ENCODE results near the gene SCUBE3. TPM values are rescaled to one million over a fixed set of nuclear protein-coding genes. Genes with fewer than 3 reads are reported as not detected.
A peak's percentile ranks its signal among the peaks of the same experiment; 100 is the strongest.

Gene SCUBE3
- total RNA-seq, 2 donors from 2014 or later: 75.6 to 101 TPM

- DNase-seq (ENCODE audit: low spot score) (no peak), ATAC-seq (ENCODE audit: insufficient number of reproducible peaks, low FRiP score, low read depth) (no peak)
- TF ChIP-seq CTCF (IDR thresholded peaks at IDR 0.05): no peak
- no peaks in the 10 kb centered on the region for H3K9me3 ChIP-seq
- no peak overlapping the region for H3K27ac ChIP-seq
- H3K4me3 ChIP-seq: no peak overlapping the region
- H3K4me1 ChIP-seq (ENCODE audit: control insufficient read depth in 1 of 2, low read depth in 2 of 2): peaks cover 9 to 21% of the 10 kb centered on the region in 2 donors
- H3K36me3 ChIP-seq: no peaks in the 10 kb centered on the region
- no peaks in the 10 kb centered on the region for H3K27me3 ChIP-seq (replicated peaks; ENCODE audit: insufficient read depth)
Measured at GRCh38 chr6:35272005-35272404, 58.2 kb downstream of the SCUBE3 start.

- TF ChIP-seq CTCF (IDR thresholded peaks at IDR 0.05): no peak
- Histone ChIP-seq H3K9me3 (no peaks in the 10 kb centered on the region), H3K27me3 (replicated peaks; ENCODE audit: insufficient read depth) (no peaks in the 10 kb centered on the region), H3K36me3 (no peaks in the 10 kb centered on the region), H3K4me1 (ENCODE audit: control insufficient read depth in 1 of 2, low read depth in 2 of 2) (peaks cover 9 to 21% of the 10 kb centered on the region in 2 donors), H3K4me3 (no peak overlapping the region), H3K27ac (peak overlapping the region; percentile 24 to 68)
- DNase-seq (ENCODE audit: low spot score) (no peak), ATAC-seq (ENCODE audit: insufficient number of reproducible peaks, low FRiP score, low read depth) (no peak)
Measured at GRCh38 chr6:35273822-35274559, 60.2 kb downstream of the SCUBE3 start.

- ATAC-seq (ENCODE audit: insufficient number of reproducible peaks, low FRiP score, low read depth) (peak; percentile 57), DNase-seq (ENCODE audit: low spot score) (no peak)
- Histone ChIP-seq H3K9me3 (no peaks in the 10 kb centered on the region), H3K27me3 (replicated peaks; ENCODE audit: insufficient read depth) (no peaks in the 10 kb centered on the region), H3K36me3 (no peaks in the 10 kb centered on the region), H3K4me1 (ENCODE audit: control insufficient read depth in 1 of 2, low read depth in 2 of 2) (peaks cover 9 to 21% of the 10 kb centered on the region in 2 donors), H3K27ac (peak overlapping the region; percentile 24 to 68), H3K4me3 (peak overlapping the region; percentile 51)
- no peak for TF ChIP-seq CTCF (IDR thresholded peaks at IDR 0.05)
Measured at GRCh38 chr6:35275744-35276260, 62.0 kb downstream of the SCUBE3 start.

GRCh38 chr6:35278708-35279107, 65.0 kb downstream of the SCUBE3 start:
- DNase-seq (ENCODE audit: low spot score): no peak
- Histone ChIP-seq H3K9me3 (no peaks in the 10 kb centered on the region), H3K27me3 (replicated peaks; ENCODE audit: insufficient read depth) (no peaks in the 10 kb centered on the region), H3K4me3 (no peak overlapping the region), H3K4me1 (ENCODE audit: control insufficient read depth in 1 of 2, low read depth in 2 of 2) (peaks cover 9 to 21% of the 10 kb centered on the region in 2 donors), H3K27ac (no peak overlapping the region), H3K36me3 (no peaks in the 10 kb centered on the region)
- ATAC-seq (ENCODE audit: insufficient number of reproducible peaks, low FRiP score, low read depth): no peak
- no peak for TF ChIP-seq CTCF (IDR thresholded peaks at IDR 0.05)

GRCh38 chr6:35280903-35281302, 67.1 kb downstream of the SCUBE3 start:
- H3K27me3 ChIP-seq (replicated peaks; ENCODE audit: insufficient read depth): no peaks in the 10 kb centered on the region
- H3K27ac ChIP-seq: no peak overlapping the region
- H3K9me3 ChIP-seq: no peaks in the 10 kb centered on the region
- peaks cover 0 to 2% of the 10 kb centered on the region in 2 donors for H3K4me1 ChIP-seq (ENCODE audit: control insufficient read depth in 1 of 2, low read depth in 2 of 2)
- DNase-seq (ENCODE audit: low spot score) (no peak), ATAC-seq (ENCODE audit: insufficient number of reproducible peaks, low FRiP score, low read depth) (no peak)
- no peak for TF ChIP-seq CTCF (IDR thresholded peaks at IDR 0.05)
- H3K4me3 ChIP-seq: no peak overlapping the region
- peaks cover under 1% of the 10 kb centered on the region for H3K36me3 ChIP-seq
